ENCODE data around the gene SPTBN5. TPM values are rescaled to one million over a fixed set of nuclear protein-coding genes. Genes with fewer than 3 reads are reported as not detected.

SPTBN5 gene
- total RNA-seq, 2 experiments from 2014 or later: 0.11 to 0.14 TPM

DNA sequence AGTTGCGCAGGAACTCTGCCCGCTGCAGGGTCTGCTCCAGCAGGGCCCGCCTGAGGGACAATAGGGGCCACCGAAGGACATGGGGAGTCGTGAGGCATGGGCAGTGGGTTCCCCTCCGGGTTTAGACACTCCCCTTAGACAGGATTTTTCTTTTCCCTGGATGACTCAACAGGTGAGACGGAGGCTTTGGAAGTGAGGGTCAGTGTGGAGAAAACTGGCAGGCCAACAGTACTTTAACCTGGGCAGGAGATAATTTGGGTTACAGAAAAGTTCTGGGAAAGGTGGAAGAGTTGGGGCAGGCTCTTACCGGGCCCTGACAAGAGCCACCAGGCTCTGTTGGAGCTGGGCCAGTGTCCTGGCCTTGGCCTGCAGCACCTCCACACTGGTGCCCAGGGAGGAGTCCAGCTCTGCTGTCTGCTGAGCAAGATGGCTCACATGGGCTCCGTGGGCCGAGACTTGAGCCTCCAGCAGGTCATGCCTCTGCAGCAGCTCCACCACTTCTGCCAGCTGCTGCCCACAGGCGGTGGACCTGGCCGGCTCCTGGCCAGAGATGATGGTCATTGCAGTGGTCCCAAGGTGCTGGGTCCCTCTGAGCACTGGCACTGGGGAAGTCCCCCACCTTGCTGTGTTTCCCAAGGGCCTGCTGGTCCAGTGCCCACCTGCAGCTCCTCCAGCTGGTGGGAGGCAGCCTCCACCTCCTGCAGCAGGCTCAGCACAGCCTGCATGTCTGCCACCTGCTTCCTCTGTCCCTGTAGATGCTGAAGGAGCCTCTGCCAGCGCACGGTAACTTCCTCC, 11.0 kb downstream of the SPTBN5 start:
- TF ChIP-seq, protein P1, sequence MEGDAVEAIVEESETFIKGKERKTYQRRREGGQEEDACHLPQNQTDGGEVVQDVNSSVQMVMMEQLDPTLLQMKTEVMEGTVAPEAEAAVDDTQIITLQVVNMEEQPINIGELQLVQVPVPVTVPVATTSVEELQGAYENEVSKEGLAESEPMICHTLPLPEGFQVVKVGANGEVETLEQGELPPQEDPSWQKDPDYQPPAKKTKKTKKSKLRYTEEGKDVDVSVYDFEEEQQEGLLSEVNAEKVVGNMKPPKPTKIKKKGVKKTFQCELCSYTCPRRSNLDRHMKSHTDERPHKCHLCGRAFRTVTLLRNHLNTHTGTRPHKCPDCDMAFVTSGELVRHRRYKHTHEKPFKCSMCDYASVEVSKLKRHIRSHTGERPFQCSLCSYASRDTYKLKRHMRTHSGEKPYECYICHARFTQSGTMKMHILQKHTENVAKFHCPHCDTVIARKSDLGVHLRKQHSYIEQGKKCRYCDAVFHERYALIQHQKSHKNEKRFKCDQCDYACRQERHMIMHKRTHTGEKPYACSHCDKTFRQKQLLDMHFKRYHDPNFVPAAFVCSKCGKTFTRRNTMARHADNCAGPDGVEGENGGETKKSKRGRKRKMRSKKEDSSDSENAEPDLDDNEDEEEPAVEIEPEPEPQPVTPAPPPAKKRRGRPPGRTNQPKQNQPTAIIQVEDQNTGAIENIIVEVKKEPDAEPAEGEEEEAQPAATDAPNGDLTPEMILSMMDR (IDR thresholded peaks at IDR 0.05): no peak
- Mint-ChIP-seq H3K27me3 (peaks cover 14% of the 10 kb centered on the region), H3K36me3 (ENCODE audit: low read depth) (no peaks in the 10 kb centered on the region), H3K27ac (no peak overlapping the region), H3K4me3 (no peak overlapping the region), H3K9me3 (no peaks in the 10 kb centered on the region), H3K4me1 (ENCODE audit: low read depth) (peaks cover 8% of the 10 kb centered on the region)
- intact Hi-C loops (cut with micrococcal nuclease): no loop called here
- ChIA-PET CTCF (no interaction called here), POLR2A (interaction anchor here (1.0 to 2.0 kb wide), 3 partner anchors 10 to 16 kb away, joined by 3 to 5 read pairs (median 3); no protein-coding TSS in a partner anchor)
- ATAC-seq (no peak), DNase-seq (no peak)

DNA sequence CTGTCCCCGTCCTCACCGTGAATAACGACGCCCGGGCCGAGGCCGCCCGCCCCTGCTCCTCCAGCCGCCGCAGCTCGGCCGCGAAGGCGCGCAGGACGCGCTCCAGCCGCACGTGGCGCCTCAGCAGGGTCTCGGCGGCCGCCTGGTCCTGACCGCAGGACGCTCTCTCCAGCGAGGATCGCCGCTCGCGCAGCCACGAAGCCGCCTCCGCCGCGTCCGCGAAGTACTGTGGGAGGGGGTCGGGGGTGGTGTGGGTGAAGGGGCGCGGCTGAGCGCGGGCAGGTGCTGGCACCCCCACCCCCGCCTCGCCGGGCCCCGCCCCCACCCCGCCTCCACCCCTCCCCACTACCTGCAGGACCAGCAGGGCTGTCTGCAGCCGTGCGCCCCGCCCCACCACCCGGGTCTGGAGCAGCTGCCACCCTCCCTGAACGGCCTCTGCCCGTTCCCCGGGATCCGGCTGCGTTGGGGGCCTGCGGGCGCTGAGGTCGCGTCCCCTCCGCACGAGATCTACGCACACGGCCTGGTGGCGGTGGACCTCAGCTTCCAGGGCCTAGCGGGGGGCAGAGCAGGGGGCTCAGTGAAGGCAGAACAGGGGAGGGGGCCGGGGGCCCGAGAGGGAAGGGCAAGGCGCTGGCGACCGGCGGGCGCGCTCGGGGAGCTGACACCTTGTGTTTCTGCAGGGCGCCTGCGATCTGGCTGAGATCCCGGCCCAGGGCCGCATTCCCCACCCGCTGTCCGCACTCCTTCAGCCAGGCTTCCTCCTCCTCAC, 11.7 kb downstream of the SPTBN5 start:
- intact Hi-C loops (cut with micrococcal nuclease): no loop called here
- Mint-ChIP-seq H3K9me3 (no peaks in the 10 kb centered on the region), H3K27ac (no peak overlapping the region), H3K36me3 (ENCODE audit: low read depth) (no peaks in the 10 kb centered on the region), H3K27me3 (peaks cover 14% of the 10 kb centered on the region), H3K4me1 (ENCODE audit: low read depth) (peaks cover 4% of the 10 kb centered on the region), H3K4me3 (no peak overlapping the region)
- DNase-seq (no peak), ATAC-seq (peak; percentile 54)
- POLR2A ChIA-PET: interaction anchor here (1.0 to 2.0 kb wide), 3 partner anchors 11 to 16 kb away, joined by 3 to 5 read pairs (median 3); no protein-coding TSS in a partner anchor
- TF ChIP-seq, protein P1 (IDR thresholded peaks at IDR 0.05): no peak
- CTCF ChIA-PET: no interaction called here

DNA sequence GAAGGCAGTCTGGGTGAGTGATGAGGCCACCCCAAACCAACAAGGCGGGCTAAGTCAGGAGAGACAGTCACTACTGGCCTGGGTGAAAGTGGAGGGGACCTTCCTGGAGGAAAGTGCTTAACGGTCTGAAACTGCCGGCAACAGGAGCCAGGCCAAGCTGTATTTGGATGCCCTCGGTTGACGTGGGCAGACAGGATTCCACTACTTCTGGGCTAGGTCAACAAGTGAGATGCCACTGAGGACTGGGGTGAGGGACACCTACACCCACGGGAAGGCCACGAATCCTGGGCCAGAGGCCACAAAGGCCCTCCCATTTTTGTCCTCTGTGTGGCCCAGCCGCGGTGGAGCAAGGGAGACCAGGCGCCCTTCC, 12.3 kb downstream of the SPTBN5 start:
- Mint-ChIP-seq H3K27ac (no peak overlapping the region), H3K36me3 (ENCODE audit: low read depth) (no peaks in the 10 kb centered on the region), H3K4me1 (ENCODE audit: low read depth) (peaks cover 4% of the 10 kb centered on the region), H3K4me3 (no peak overlapping the region), H3K9me3 (no peaks in the 10 kb centered on the region), H3K27me3 (peaks cover 14% of the 10 kb centered on the region)
- ATAC-seq: no peak
- ChIA-PET POLR2A (interaction anchor here (2.0 kb wide), 1 partner anchor 15 kb away, joined by 5 read pairs; no protein-coding TSS in a partner anchor), CTCF (no interaction called here)
- DNase-seq: no peak
- TF ChIP-seq, protein P1 (IDR thresholded peaks at IDR 0.05): no peak
- intact Hi-C loops (cut with micrococcal nuclease): no loop called here

DNA sequence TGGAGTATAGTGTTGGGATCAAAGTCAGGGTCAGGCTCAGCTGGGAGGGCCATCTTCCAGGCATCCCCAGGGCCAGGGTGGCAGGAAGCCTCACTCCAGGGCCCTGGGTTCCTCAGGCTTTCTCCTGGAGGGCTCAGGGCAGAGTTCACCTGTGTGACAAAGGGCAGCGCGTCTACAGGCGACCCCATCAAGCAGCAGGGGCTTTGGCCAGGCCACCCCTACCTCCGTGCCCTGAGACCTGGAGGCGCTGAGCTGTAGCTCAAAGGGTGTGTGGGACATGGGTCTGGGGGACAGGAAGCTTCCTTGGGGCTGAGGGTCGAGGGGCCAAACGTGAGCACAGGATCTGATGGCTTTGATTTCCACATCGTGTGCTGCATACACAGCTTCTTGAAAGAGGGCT, 12.8 kb downstream of the SPTBN5 start:
- intact Hi-C loops (cut with micrococcal nuclease): no loop called here
- H3K4me1 Mint-ChIP-seq (ENCODE audit: low read depth): peaks cover 4% of the 10 kb centered on the region
- DNase-seq (no peak), ATAC-seq (no peak)
- CTCF ChIA-PET: interaction anchor here (1.3 kb wide), 1 partner anchor 19 kb away, joined by 3 read pairs; no protein-coding TSS in a partner anchor
- no peaks in the 10 kb centered on the region for H3K36me3 Mint-ChIP-seq (ENCODE audit: low read depth)
- H3K9me3 Mint-ChIP-seq: no peaks in the 10 kb centered on the region
- H3K4me3 Mint-ChIP-seq: no peak overlapping the region
- POLR2A ChIA-PET: interaction anchor here (2.0 kb wide), 1 partner anchor 15 kb away, joined by 5 read pairs; no protein-coding TSS in a partner anchor
- peaks cover 14% of the 10 kb centered on the region for H3K27me3 Mint-ChIP-seq
- no peak overlapping the region for H3K27ac Mint-ChIP-seq
- TF ChIP-seq, protein P1 (IDR thresholded peaks at IDR 0.05): no peak
